CD4-positive, alpha-beta T cell treated with Interleukin-4 for 4 hours (primary cell): ENCODE data around the gene NETO1.

Source experiments
- DNase-seq: peaks from one replicate; pipeline ENCODE4 v3.0.0-alpha.2; 2020

NETO1 gene, protein sequence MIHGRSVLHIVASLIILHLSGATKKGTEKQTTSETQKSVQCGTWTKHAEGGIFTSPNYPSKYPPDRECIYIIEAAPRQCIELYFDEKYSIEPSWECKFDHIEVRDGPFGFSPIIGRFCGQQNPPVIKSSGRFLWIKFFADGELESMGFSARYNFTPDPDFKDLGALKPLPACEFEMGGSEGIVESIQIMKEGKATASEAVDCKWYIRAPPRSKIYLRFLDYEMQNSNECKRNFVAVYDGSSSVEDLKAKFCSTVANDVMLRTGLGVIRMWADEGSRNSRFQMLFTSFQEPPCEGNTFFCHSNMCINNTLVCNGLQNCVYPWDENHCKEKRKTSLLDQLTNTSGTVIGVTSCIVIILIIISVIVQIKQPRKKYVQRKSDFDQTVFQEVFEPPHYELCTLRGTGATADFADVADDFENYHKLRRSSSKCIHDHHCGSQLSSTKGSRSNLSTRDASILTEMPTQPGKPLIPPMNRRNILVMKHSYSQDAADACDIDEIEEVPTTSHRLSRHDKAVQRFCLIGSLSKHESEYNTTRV

DNA sequence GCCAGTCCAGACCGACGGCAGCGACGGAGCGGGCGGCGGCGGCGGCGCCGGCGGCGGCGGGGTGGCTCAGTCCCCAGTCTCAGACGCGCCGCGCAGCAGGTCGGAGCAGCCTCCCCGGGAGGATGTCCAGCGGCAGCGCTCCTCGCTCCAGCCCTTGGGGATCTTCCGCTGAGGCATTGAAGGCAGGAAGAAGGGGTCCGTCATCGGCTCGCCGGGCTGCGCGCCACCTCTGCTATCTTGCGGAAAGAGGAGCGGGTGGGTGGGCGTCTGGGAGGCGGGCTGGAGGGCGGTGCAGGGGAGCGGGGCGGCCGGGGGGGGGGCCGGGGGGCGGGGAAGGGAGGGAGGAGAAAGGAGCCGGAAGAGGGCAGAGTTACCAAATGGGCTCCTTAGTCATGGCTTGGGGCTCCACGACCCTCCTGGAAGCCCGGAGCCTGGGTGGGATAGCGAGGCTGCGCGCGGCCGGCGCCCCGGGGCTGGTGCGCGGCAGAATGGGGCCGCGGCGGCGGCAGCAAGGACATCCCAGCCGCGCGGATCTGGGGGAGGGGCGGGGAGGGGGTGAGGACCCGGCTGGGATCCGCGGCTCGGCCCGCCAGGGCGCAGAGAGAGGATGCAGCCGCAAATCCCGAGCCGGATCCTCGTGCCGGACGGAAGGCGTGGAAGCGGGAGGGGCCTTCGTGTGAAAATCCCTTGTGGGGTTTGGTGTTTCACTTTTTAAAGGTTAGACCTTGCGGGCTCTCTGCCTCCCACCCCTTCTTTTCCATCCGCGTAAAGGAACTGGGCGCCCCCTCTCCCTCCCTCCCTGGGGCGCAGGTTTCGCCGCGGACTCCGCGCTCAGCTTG lies at the start of gene NETO1:
Gene NETO1 (minus strand): TSS at position 242 of the 839 bp plus-strand sequence. CDS start 696 bp downstream, outside the sequence.
- no peak for DNase-seq

DNA sequence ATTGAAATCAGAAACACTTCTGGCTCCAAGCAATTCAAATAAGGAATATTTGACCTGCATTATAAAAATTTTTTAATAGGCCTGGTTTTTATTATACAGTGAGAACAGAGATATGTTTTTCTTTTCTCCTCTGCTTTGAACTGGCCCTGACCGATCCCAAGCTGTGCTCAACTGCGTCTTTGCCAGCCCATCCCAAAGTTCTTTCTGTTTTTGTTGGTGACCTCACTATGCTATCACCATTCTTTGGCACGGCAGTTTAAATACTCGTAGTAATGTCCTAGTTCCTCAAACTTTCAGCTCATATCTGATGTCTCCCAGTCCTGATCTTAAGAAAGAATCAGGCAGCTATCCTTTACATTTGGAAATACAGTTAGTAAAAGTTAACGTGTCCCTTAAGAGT lies 42.3 kb upstream of the NETO1 start:
- DNase-seq: no peak

DNA sequence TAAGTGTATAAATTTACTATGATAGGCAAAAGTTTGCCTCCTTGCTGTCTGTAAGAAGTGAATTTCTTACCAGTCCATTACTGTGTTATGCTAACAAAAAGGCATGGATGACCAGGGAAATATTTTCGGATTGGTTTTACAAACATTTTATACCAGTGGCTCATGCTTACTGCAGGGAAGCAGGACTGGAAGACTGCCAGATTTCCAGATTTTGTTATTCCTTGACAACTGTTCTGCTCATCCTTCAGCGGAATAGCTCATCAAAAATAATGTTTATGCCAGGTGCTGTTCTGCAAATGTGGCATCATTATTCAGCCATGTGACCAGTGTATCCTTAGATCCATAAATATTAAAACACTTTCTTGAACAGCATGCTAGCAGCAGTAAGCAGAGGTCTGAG lies 40.4 kb upstream of the NETO1 start:
- no peak for DNase-seq

DNA sequence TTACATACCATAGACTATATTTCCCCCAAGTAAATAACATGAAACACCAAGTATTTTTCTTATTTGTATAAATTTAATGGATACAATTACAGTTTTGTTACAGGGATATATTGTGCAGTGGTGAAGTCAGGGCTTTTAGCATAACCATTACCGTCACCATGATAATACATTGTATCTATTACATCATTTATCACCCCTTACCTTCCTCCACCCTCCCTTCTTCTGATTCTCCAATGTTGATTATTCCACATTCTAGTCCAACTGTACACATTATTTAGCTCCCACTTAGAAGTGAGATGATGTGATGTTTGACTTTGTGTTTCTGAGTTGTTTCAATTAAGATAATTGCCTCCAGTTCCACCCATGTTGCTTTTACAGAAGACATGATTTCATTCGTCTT lies 35.2 kb upstream of the NETO1 start:
- no peak for DNase-seq

DNA sequence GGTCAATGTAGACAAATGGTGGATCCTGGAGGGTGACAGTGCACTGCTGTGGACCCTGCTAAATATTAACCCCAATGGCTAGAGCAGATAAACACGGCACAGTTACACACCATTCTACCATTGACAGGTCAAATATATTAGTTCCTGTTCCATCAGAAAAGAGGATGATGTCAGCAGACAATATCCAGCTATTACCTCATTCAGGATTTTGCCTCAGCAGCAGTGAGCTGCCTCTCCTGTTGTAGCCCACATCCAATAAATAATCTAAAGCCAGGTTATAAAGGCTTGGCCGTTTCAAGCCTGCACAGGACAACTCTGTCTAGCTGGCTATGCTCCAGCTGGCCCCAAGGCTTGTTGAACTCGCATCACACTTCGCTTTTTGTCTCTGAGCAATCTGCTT lies 31.6 kb upstream of the NETO1 start:
- no peak for DNase-seq

DNA sequence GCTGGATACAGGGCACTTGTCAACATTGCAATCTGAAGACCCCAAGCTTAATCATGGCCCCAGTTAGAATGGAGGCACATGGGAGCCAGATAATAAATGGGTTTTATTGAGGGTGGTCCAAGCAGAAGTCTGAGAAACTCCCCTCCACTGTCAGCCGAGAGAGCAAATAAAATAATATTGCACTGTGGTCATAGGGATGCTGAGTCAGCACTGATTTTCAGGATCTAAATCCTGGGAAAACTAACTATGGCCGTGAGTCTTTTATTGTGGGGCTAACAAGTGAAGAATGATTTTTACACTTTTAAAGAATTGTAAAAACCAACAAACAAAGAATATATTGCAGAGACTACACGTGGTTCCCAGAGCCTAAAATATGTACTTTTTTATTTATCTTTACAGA lies 31.1 kb upstream of the NETO1 start:
- no peak for DNase-seq

DNA sequence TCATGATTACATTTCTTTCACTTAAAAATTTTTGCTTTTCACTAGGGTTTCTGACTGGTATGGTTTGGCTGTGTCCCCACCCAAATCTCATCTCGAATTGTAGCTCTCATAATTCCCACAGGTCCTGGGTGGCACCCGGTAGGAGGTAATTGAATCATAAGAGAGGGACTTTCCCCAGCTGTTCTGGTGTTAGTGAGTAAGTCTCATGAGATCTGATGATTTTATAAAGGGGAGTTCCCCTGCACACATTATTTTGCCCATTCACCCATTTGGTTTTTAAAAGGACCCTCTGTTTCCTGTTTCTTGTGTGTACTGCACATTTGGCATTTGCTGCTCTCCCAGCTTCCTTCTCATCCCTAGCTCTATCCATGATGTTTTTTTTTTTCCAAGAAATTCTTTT lies 27.8 kb upstream of the NETO1 start:
- no peak for DNase-seq

DNA sequence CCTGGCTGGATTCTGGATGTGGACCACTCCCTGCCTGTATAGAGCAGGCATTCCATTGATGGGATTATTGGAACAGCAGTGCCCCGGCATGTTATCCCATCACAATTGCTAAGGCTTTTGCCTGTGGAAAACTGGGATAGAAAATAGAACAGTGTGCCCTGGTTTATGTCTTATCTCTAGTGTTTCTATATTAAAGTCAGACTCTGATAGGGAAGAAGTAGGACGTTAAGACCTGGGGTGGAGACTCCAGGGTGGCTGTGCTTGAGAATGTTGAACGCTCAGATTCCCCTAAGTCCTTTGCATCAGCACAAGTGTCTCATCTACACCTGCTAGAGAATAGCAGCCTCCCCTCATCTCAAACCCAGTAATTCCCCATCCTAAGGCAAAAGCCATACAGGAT lies 10.8 kb upstream of the NETO1 start:
- DNase-seq: no peak

DNA sequence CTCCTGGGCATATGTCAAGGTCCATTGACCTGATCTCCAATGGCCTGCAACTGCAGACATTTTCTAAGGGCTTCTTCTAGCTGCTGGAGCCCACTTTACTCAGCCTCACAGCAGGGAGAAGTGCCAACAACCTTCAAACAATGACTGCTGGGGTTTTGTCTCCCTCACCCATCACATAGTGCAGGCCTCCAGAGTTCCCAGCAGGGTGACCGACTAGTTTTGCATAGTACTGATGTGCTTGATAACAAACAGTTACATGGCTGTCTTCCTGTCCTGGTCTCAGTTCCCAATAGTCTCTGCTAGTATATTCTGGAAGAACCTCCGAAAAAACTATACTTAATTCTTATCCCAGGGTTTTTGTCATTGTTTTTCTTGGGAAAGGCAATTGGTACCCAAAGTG lies 10.4 kb upstream of the NETO1 start:
- DNase-seq: no peak

DNA sequence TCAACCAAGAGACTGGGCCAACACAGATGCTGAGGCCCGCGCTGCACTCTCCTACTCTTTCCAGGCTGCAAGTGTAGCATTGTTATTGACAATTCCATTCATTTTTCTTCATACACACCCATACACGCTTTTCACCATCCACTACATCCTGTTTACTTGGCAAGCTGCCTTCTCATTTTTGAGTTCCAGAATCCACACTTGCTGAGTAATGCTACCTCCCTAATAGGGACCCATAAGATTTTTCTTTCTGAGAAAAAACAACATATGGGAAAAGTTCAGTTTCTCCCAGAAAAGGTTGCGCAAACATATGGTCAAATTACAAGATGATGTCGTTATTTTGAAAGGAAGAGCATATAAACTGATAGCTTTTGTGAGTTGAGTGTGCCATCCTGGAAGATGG lies 3.3 kb upstream of the NETO1 start:
- DNase-seq: no peak

DNA sequence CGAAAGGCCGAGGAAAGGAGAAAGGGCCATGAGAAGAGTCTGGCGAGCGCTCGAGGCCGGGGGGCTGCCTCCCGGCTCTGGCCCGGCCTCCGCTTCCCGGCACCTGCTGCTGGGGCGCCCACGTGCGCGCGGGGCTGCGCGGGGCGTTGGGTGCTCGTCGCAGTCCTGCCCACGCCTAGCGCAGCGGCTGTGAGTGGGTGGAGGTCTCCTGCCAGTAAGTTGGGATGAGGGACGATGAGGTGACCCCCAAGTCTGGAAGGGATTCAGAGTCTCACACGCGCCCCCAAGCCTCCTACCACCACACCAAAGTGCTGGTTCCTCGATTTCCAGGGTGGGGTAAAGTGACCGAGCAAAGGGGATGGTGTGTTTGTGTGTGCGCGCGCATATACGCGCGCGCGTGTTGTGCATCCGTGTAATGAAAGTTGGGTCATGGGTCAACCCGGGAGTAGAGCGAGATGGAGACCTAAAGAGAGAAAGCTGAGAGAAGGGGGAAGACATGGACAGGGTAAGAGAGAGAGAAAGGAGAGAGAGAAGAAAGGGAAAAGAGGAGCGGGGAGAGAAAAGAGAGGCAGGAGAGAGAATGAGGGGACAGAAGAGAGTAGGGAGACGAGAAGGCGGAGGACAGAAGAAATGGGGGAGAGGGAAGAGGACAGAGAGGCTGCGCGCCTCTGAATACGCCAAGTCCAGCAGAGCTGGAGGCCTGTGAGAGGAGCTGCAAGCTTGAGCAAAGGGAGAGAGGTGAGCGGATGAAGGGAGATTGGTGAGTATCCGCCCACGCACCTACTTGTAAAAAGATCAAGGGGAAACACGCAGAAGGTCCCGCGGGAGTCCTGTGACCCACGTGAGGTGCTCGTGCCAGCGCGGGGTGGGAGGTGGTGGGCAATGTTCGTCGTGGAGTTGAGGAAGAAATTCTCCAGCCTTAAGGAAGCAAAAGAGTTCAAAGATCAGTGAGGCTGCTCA lies 1.7 kb upstream of the NETO1 start:
- DNase-seq: no peak

DNA sequence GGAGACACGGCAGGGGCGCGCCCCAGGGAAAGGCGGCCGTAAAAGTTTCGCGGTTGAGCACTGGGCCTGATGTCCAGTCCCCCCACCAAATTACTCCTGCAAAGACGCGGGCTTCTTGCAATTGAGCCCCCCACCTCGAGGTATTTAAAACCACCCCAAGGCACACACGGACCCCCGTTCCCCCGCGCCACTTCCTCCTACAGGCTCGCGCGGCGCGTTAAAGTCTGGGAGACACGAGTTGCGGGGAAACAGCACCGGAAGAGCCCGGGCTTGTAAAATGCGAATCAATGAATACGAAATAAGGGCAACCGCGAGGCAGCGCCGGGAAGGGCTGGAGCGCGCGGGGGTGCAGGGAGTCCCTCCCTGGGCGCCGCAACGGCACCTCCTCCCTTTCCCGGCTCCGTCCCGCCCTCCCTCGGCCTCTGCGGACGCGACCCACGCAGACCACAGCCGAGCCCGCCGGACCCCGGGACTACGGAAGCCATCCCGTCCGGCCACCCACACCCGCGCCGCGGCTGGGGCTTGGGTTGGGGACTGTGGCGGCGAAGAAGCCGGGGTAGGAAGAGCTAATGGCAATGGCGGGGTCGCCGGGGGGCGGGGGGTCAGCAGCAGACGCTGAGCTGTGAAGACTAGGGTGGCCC lies 918 bp upstream of the NETO1 start:
- no peak for DNase-seq

DNA sequence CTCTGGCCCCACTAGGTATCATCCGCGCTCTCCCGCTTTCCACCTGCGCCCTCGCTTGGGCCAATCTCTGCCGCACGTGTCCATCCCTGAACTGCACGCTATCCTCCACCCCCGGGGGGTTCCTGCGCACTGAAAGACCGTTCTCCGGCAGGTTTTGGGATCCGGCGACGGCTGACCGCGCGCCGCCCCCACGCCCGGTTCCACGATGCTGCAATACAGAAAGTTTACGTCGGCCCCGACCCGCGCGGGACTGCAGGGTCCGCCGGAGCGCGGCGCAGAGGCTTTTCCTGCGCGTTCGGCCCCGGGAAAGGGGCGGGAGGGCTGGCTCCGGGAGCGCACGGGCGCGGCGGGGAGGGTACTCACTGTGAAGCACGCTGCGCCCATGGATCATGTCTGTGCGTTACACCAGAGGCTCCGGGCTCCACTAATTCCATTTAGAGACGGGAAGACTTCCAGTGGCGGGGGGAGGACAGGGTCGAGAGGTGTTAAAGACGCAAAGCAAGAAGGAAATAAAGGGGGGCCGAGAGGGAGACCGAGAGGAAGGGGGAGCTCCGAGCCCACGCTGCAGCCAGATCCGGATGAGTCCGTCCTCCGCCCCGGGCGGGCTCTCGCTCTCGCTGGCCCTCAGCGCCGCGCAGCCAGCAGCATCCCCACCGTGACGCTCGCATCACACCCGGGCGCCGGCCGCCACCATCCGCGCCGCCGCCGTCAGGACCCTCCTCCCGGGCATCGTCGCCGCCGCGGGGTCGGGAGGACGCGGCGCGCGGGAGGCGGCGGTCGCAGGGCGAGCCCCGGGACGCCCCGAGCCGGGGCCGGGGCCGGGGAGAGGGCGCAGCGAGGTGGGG lies 664 bp downstream of the NETO1 start:
- DNase-seq: no peak

DNA sequence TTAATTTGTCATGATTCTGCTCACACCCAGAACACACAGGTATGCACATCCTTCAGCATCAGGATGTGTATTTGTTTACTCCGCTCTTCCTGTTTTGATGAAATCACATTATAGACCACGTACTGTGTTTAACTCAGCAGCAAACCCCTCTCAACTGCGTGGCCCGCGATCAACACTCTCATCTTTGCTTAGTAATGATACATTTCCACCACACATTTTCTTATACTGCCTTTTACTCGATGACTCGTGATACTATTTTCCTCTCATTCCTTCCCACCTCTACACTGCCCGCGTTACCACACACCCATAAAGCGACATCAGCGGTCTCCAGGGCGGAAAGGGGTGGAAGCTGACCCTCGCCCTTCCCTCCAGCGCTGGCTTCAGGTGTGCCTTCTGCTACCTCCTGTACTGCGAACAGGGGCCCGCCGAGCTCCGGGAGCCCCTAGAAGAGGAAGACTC lies 1.3 kb downstream of the NETO1 start:
- DNase-seq: no peak

DNA sequence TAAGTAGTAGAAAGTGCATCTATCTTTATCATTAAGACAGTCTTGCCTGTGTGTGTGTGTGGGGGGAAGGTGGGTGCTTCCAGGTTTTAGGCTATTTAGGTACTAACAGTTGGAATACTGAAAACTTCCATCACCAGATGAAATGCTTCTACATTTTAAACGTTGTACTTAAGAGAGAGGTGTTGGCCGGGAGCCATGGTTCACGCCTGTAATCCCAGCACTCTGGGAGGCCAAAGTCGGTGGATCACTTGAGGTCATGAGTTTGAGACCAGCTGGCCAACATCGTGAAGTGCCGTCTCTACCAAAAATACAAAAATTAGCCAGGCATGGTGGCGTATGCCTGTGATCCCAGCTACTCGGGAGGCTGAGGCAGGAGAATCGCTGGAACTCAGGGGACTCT lies 4.0 kb downstream of the NETO1 start:
- no peak for DNase-seq

DNA sequence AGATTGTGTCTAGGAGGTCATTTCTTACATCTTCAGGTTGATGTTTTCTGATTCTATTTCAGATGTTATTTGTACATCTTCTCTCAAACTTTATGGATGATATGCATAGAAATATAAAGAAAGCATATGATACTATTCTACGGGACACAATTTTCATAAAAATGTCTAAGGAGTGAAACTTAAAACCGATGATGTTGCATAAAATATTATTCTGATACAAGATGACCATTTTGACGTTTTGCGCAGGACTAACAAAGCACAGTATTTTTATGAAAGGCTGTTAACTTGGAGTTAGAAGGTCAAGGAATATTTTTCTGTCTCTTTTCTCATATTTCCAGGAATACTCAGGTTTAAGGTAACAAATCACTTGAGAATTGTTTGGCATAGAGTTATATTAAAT lies 8.7 kb downstream of the NETO1 start:
- DNase-seq: no peak

DNA sequence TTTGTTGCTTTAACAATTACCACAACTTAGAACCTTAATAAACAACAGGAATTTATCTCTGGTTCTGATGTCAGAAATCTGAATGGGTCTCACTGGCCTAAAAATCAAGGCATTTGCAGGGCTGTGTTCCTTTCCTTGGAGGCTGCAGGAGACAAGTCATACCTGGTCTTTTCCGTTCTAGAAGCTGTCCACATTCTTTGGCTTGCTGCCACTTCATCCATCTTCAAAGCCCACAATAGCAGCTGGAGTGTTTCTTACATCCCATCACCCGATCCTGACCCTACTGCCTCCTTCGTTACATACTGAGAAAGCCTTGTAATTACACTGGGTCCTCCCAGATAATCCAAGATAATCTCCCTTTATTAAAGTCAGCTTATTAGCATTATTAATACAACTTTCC lies 18.1 kb downstream of the NETO1 start:
- DNase-seq: no peak

DNA sequence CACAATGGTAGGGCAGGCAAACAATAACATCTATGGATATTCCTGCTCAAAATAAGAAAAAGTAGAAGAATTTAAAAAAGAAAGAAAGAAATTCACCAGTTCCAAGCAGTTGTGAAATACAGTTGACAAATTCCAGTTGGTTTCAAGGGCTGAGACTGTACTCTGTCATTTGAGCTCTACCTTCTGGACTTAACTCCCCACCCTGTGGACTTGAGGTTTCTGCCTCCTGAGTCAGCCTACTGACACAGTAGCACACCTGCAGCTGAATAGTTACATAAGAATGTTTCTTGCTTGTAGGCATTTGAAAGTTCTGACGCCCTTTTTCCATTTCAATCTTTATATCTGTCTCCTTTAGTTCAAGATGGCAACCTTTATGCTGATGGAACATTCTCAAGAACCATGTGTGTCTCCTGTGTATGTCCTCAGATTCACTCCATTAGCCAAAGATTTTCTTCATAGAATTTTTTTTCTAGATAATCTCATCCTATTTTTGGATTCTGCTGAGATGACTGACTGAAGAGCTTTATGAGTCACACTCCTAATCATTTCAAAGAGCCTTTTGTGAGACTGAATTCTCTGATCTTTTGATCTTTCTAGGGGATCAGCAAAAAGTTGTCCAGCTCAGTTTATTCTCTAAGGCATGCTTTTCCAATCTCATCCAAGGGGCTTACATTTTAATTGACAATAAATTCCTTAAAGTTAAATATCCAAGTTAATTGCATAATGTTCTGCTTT lies 19.1 kb downstream of the NETO1 start:
- DNase-seq: no peak

DNA sequence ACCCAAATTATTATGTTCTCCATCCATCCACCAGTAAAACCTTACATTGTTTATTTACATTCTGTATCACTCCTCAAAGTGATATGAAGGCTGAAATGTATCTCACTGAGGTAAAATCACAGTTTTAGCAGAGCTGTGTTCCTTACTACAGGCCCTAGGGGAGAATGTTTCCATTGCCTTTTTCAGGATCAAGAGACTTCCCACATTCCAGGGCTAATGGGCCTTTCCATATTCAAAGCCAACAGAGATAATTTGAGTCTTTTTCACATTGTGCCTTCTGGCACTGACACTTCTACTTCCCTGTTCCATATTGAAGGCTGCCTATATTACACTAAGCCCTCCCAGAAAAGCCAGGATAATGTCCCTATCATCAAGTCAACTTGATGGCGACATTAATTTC lies 20.0 kb downstream of the NETO1 start:
- no peak for DNase-seq

DNA sequence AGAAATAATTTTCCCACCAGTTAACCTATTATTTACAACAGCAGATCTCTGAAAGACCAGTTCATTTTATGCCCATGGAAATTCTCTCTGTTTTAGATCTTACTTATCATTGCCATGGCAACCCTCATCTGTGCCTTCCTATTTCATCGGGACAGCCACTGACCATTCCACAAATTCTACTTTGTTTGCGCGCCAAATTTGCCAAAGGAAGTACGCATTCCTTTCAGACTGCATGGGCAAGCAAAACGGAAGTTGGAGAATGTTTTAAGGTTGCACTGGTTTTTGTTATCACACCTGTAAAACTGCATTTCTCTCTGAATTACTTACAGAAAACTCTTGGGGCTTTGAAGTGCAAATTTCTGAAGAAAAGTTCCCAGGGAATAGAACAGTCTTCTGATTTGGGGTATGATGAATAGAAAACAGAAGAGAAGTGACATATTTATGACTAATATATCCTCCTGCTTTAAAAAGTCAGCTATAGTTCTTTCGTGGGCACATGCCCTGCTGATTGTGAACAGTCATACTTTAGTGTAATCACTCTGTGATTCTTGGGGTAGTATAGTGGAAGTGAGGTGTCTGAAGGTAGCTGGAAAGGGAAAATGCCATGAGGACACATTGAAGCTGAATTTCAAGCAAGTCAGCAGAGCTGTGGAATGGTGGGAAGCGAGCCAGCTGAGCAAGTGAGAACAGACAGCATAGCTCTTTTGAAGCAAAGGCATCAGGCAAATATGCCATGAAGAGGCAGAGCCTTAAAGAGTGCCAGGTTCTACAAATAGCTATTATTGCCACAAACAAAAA lies 20.9 kb downstream of the NETO1 start:
- no peak for DNase-seq
